ENCODE results near the gene UPP1.

GRCh38 chr7:48094861-48095293 is 5.8 kb downstream of the UPP1 start:
- no peak for TF ChIP-seq CTCF (conservative IDR thresholded peaks at IDR 0.05; ENCODE audit: low read depth, low read length)
- no peak for TF ChIP-seq CEBPB (IDR thresholded peaks at IDR 0.05; ENCODE audit: low read depth, low read length)
- no peak for TF ChIP-seq USF2 (IDR thresholded peaks at IDR 0.05; ENCODE audit: low read depth, low read length)

Data from IMR-90 (cell line).